Gastrocnemius medialis (tissue), 4 donors: ENCODE measurements around the gene CAMSAP1. TPM values are rescaled to one million over a fixed set of nuclear protein-coding genes. Genes with fewer than 3 reads are reported as not detected.

Experiments used
- ATAC-seq, 2 donors: fragments of 150-250 bp; one replicate each; pipeline ENCODE4 v1.9.1; 2016
- DNase-seq, 2 donors: peaks; one replicate each; pipeline ENCODE4 v3.0.0-alpha.2; 2019
- H3K27ac ChIP-seq, 4 donors: fragments of 200-600 bp; sonication (generic); 1 replicate in 1 of 4; 2 replicates in 3 of 4; pipeline ENCODE4 v1.5.1; 2016 to 2018; ENCODE audit warnings: mild to moderate bottlenecking in 2 of 4, moderate library complexity in 1 of 4
- H3K27me3 ChIP-seq, 3 donors: fragments of 200-600 bp; sonication (generic) in 2 of 3; 1 replicate in 1 of 3; 2 replicates in 2 of 3; pipeline versions ENCODE4 v1.5.1 to v1.6.0; 2016 to 2019; ENCODE audit warnings: mild to moderate bottlenecking in 1 of 3, moderate library complexity in 1 of 3
- H3K36me3 ChIP-seq, 2 donors: fragments of 200-600 bp; sonication (generic) in 1 of 2; one replicate each; pipeline ENCODE4 v1.5.1; 2017 to 2018
- H3K4me1 ChIP-seq, 2 donors: fragments of 200-600 bp; sonication (generic) in 1 of 2; one replicate each; pipeline ENCODE4 v1.5.1; 2016 to 2017; ENCODE audit warnings: mild to moderate bottlenecking in 2 of 2
- H3K4me3 ChIP-seq, 4 donors: fragments of 200-600 bp; sonication (generic) in 3 of 4; 1 replicate in 1 of 4; 2 replicates in 3 of 4; pipeline ENCODE4 v1.5.1; 2016 to 2019; ENCODE audit warnings: mild to moderate bottlenecking in 2 of 4
- H3K9me3 ChIP-seq, 3 donors: fragments of 200-600 bp; sonication (generic) in 2 of 3; 1 replicate in 1 of 3; 2 replicates in 2 of 3; pipeline ENCODE4 v1.5.1; 2016 to 2019
- CTCF ChIP-seq, 5 experiments: fragments of 450-650 bp in 3 of 5; fragments of 200-600 bp in 2 of 5; sonication (generic) in 2 of 5; IDR thresholded peaks in 4 of 5; conservative IDR thresholded peaks in 1 of 5; 1 replicate in 4 of 5; 2 replicates in 1 of 5; pipeline ENCODE4 v1.5.1; 2016 to 2019; ENCODE audit warnings: antibody characterized with exemption in 5 of 5, mild to moderate bottlenecking in 3 of 5, moderate library complexity in 3 of 5
- POLR2A ChIP-seq, 2 donors: fragments of 450-650 bp; IDR thresholded peaks; one replicate each; pipeline ENCODE4 v1.6.1; 2017; ENCODE audit warnings: antibody characterized with exemption in 2 of 2, mild to moderate bottlenecking in 2 of 2, moderate library complexity in 2 of 2
- in situ Hi-C, 4 donors: fragments of 200-750 bp; cut with MboI; loops; one replicate each; pipeline versions ENCODE4 v1.15.0 to v1.8.0; 2017; ENCODE audit warnings: low sequenced_read_pairs in 4 of 4
- intact Hi-C: fragments of 100-400 bp; cut with DNase I; formaldehyde crosslinking; loops from one replicate; pipeline ENCODE4 v1.15.1; 2023; ENCODE audit warnings: low total_unique reads
- total RNA-seq, 4 donors: library from RNA; depleted of rRNA; stranded (reverse); fragments of >200 nt; gene quantifications; one replicate each; pipeline versions ENCODE4 v1.1.0 to v1.2.3, GENCODE V29; 2016

The CAMSAP1 gene
- total RNA-seq, 4 donors from 2014 or later = 54.8 to 94.9 (median 82.9) TPM

DNA sequence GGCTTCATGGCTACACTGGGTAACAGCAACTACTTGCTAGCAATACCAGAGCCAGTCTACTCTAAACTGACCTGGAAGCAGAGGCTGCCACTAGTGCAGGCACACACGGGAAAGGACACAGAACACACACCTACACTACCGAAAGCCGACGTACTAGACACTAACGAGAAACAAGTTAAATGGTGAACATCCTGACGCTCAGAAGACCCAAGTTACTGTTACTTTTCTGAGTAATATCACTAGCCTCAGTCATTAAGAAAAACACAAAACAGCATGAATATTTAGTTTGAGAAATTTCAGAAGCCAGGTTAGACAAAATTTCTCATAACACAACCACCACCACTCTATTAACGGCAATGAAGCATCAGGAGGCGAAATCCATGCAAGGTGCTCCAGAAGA, 44.5 kb downstream of the CAMSAP1 start:
- TF ChIP-seq CTCF (IDR thresholded peaks at IDR 0.05 in 4 of 5, conservative IDR thresholded peaks at IDR 0.05 in 1 of 5) (no peak), POLR2A (IDR thresholded peaks at IDR 0.05) (no peak)
- no peaks in the 10 kb centered on the region for H3K9me3 ChIP-seq
- DNase-seq (no peak), ATAC-seq (no peak)
- H3K4me1 ChIP-seq = peaks cover 4 to 9% of the 10 kb centered on the region in 2 donors
- no peak overlapping the region for H3K27ac ChIP-seq
- H3K27me3 ChIP-seq = no peaks in the 10 kb centered on the region
- H3K4me3 ChIP-seq = no peak overlapping the region
- in situ Hi-C loops (no loop called here), intact Hi-C loops (no loop called here)
- H3K36me3 ChIP-seq = no peaks in the 10 kb centered on the region

DNA sequence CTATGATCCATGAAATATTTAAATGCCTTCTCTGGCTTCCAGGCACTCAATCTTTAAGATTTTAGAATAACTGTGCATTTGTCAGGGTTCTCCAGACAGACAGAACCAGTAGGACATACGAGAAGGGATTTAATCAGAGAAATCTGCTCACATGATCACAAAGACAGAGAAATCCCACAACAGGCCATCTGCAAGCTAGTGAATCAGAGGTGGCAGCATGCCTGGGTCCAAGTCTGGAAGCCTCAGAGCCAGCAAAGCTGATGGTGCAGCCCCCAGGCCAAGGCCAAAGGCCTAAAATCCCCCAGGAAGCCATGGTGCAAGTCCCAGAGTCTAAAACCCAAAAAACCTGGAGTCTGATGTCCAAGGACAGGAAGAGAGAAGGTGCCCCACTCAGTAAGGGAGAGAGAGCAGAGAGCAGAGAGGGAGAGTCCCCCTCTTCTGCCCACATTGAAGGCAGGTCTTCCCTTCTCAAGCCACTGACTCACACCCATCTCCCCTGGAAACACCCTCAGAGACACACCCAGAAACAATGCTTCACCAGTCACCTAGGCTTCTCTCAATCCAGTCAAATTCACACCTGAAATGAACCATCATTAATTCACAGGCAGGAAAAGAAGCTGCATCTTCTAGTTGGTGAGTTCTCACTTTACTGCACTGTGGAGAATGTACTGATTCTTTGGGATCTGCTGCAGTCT, 48.7 kb downstream of the CAMSAP1 start:
- H3K27ac ChIP-seq = no peak overlapping the region
- TF ChIP-seq CTCF (IDR thresholded peaks at IDR 0.05 in 4 of 5, conservative IDR thresholded peaks at IDR 0.05 in 1 of 5) (no peak), POLR2A (IDR thresholded peaks at IDR 0.05) (no peak)
- in situ Hi-C loops (no loop called here), intact Hi-C loops (no loop called here)
- ATAC-seq = no peak
- no peak overlapping the region for H3K4me3 ChIP-seq
- H3K27me3 ChIP-seq = no peaks in the 10 kb centered on the region
- no peak for DNase-seq
- H3K9me3 ChIP-seq = no peaks in the 10 kb centered on the region
- no peaks in the 10 kb centered on the region for H3K4me1 ChIP-seq
- H3K36me3 ChIP-seq = peaks cover 0 to 4% of the 10 kb centered on the region in 2 donors

GRCh38 chr9:135857843-135858242, 49.5 kb downstream of the CAMSAP1 start:
- in situ Hi-C loops (no loop called here), intact Hi-C loops (no loop called here)
- H3K4me3 ChIP-seq = no peak overlapping the region
- no peaks in the 10 kb centered on the region for H3K4me1 ChIP-seq
- ATAC-seq = no peak
- peaks cover 0 to 4% of the 10 kb centered on the region in 2 donors for H3K36me3 ChIP-seq
- TF ChIP-seq CTCF (IDR thresholded peaks at IDR 0.05 in 4 of 5, conservative IDR thresholded peaks at IDR 0.05 in 1 of 5) = no peak
- no peak for TF ChIP-seq POLR2A (IDR thresholded peaks at IDR 0.05)
- H3K9me3 ChIP-seq = no peaks in the 10 kb centered on the region
- H3K27ac ChIP-seq = no peak overlapping the region
- H3K27me3 ChIP-seq = no peaks in the 10 kb centered on the region
- no peak for DNase-seq

GRCh38 chr9:135857371-135857786, 50.0 kb downstream of the CAMSAP1 start:
- no peak for ATAC-seq

More at GRCh38 chr9:135857371-135857786, 50.0 kb downstream of the CAMSAP1 start:
- H3K9me3 ChIP-seq = no peaks in the 10 kb centered on the region
- in situ Hi-C loops = no loop called here
- peaks cover 0 to 4% of the 10 kb centered on the region in 2 donors for H3K36me3 ChIP-seq
- no peaks in the 10 kb centered on the region for H3K27me3 ChIP-seq
- intact Hi-C loops = no loop called here
- TF ChIP-seq CTCF (IDR thresholded peaks at IDR 0.05 in 4 of 5, conservative IDR thresholded peaks at IDR 0.05 in 1 of 5) = no peak
- no peak for DNase-seq
- no peak overlapping the region for H3K27ac ChIP-seq
- H3K4me3 ChIP-seq = no peak overlapping the region
- no peaks in the 10 kb centered on the region for H3K4me1 ChIP-seq
